ENCODE measurements around the gene CALML4.

GRCh38 chr15:68227643-68228142 lies 22.6 kb upstream of the CALML4 start:
- TF ChIP-seq POLR2A (IDR thresholded peaks at IDR 0.05): no peak
- TF ChIP-seq, protein P1, sequence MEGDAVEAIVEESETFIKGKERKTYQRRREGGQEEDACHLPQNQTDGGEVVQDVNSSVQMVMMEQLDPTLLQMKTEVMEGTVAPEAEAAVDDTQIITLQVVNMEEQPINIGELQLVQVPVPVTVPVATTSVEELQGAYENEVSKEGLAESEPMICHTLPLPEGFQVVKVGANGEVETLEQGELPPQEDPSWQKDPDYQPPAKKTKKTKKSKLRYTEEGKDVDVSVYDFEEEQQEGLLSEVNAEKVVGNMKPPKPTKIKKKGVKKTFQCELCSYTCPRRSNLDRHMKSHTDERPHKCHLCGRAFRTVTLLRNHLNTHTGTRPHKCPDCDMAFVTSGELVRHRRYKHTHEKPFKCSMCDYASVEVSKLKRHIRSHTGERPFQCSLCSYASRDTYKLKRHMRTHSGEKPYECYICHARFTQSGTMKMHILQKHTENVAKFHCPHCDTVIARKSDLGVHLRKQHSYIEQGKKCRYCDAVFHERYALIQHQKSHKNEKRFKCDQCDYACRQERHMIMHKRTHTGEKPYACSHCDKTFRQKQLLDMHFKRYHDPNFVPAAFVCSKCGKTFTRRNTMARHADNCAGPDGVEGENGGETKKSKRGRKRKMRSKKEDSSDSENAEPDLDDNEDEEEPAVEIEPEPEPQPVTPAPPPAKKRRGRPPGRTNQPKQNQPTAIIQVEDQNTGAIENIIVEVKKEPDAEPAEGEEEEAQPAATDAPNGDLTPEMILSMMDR (IDR thresholded peaks at IDR 0.05): no peak

Data from lower leg skin (tissue), 3 donors.